ENCODE data around the gene SNRPD1.

SNRPD1 gene

DNA sequence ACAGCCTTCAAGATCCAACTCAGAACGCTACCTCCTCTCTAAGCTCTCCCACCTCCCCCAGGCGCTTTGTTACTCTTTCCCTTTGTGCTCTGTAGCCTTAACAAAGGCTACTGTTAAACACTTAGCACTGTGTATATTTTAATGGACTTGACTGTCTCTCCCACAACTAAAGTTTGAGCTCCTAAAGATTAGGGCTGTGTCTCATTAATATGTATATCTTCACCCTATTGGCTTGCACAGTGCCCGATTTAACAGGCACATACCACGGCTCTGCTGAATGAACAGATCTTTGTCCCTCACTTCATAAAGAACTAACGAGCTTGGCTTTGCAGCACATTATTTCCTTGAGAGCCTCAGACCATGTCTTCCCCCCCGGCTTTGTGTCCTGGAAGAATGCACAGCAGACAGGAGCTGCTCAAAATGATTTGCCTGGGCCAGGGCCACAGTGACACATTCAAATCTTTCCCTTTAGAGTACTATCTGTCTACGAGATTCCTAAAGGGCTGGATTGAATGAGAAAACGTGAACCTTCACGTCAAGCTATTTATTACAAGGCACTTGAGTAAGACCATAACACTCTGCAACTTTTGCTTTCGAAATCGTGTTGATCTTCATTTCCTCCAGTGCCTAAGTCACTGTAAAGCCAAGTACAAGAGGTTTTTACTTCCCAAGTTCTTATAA is 70.4 kb downstream of the SNRPD1 start:
- H3K9ac ChIP-seq (ENCODE audit: low read depth, low read length) = peak overlapping the region; percentile 23
- no peaks in the 10 kb centered on the region for H3K36me3 ChIP-seq (ENCODE audit: insufficient read depth, low read depth, low read length)
- H3K9me3 ChIP-seq (ENCODE audit: insufficient read depth, low read depth, low read length) = no peaks in the 10 kb centered on the region
- H3K27me3 ChIP-seq (ENCODE audit: insufficient read depth, low read length) = no peaks in the 10 kb centered on the region
- 0 out of 2 replicates have a peak overlapping the region, but pooled peaks have one; percentile 2 for H3K4me3 ChIP-seq (ENCODE audit: low read length)
- peaks cover 8% of the 10 kb centered on the region; the same call in 1 of the 2 replicates for H3K4me1 ChIP-seq (ENCODE audit: insufficient read depth, low read length)
- H3K27ac ChIP-seq (ENCODE audit: low read length) = no peak overlapping the region
